ENCODE data around the gene TCF25.
A peak's percentile ranks its signal among the peaks of the same experiment; 100 is the strongest.
"Not testable (repeated sequence)": the region's sequence is repeated elsewhere in the genome, so short reads cannot be mapped to it uniquely, and the experiment has no call there.

The TCF25 gene

DNA sequence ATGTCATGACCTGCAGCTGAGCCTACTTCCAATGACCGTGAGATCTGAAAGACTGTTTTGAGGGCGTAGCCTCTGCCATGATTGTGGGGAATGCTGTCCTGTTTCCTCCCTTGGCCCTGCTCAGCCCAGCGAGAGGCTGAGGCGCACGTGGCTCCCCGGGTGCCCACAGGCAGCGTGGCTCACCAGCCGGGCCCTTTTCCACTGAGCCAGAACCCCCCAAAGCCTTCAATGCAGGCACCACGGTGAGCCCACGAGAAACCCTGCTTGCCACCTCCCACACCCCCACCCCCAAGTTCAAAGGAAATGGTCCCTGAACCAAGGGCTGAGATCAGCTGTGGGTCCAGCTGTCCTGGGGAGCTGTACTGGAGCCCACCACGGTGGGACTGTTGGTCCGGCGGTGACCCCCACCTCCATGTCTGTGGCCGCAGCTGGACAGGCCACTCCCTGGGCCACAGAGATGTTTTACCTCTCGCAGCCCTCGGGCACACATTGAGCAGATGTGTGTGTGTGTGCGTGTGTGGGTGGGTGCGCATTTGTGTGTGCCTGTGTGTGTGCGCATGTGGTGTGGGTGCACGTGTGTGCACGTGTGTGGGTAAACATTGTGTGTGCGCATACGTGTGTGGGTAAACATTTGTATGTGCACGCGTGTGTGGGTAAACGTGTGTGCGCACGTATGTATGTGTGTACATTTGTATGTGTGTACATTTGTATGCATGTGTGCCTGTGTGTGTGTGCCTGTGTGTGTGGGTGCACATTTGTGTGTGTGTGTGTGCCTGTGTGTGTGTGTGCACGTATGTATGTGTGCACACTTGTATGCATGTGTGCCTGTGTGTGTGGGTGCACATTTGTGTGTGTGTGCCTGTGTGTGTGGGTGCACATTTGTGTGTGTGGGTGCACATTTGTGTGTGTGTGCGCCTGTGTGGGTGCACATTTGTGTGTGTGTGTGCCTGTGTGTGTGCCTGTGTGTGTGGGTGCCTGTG lies 40.3 kb downstream of the TCF25 start:
- TF ChIP-seq, protein P1, sequence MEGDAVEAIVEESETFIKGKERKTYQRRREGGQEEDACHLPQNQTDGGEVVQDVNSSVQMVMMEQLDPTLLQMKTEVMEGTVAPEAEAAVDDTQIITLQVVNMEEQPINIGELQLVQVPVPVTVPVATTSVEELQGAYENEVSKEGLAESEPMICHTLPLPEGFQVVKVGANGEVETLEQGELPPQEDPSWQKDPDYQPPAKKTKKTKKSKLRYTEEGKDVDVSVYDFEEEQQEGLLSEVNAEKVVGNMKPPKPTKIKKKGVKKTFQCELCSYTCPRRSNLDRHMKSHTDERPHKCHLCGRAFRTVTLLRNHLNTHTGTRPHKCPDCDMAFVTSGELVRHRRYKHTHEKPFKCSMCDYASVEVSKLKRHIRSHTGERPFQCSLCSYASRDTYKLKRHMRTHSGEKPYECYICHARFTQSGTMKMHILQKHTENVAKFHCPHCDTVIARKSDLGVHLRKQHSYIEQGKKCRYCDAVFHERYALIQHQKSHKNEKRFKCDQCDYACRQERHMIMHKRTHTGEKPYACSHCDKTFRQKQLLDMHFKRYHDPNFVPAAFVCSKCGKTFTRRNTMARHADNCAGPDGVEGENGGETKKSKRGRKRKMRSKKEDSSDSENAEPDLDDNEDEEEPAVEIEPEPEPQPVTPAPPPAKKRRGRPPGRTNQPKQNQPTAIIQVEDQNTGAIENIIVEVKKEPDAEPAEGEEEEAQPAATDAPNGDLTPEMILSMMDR (IDR thresholded peaks at IDR 0.05) = no peak
- no peak overlapping the region for H3K4me3 ChIP-seq
- no peak for DNase-seq (ENCODE audit: low spot score)

DNA sequence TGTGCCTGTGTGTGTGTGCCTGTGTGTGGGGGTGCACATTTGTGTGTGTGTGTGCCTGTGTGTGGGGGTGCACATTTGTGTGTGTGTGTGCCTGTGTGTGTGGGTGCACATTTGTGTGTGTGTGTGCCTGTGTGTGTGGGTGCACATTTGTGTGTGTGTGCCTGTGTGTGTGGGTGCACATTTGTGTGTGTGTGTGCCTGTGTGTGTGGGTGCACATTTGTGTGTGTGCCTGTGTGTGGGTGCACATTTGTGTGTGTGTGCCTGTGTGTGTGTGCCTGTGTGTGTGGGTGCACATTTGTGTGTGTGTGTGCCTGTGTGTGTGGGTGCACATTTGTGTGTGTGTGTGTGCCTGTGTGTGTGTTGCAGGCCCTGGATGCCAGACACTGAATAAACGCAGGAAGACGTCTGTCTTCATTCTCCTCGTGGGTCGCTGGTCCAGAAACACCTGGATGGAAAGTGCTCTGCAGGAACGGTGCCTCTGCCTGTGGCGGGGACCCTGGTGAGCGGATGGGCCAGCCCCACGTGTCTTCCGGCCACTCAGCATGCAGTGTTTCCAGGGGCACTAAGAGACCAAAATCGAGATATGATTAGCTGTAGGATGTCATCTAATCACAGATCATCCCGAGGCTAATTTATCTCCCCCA lies 41.4 kb downstream of the TCF25 start:
- H3K4me3 ChIP-seq; DNase-seq (ENCODE audit: low spot score); H3K27ac ChIP-seq: not testable (repeated sequence)

More for the DNA sequence above, 40.3 kb downstream of the TCF25 start:
- H3K27ac ChIP-seq = no peak overlapping the region

DNA sequence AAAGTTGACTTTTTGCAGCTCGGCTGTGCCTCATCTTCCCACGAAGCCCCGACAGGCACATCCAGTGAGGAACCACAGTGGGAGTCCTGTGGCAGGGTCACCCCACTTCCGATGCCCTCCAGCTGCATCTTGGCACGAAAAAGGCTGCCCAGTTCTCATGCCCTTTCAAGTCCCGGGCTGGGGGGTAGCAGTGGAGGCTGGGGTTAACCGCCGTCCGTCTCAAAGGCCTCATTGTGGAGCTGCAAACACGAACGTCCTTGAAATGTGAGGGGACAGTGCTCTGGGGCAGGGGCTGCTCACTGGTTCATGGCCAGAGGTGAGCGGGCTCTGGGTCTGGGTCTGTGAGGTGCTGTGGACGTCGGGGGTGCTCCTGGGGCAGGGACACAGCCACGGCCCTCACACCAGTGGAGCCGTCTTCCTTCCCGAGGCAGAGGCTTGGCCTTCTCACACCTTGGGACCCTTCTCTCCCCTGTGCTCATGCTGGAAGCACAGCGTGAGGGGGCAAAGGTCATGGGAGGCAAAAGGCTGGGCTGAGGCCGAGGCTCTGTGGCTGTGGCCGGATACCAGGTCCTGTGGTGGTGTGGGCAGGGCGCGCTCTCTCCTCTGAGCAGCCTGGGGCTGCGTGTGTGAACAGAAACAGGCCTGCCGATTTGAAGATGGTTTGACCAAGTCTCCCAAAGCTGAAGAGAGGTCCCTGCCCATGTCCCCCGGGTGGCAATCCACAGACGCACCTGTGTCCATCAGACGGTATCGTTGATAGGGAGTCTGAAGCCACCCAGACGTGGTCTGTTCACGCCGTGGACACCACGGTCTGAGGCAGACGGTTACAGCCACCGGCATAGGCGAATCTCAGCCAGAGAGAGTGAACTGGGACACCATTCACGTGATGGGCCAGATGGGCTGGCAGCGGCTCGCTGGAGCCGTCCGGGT lies 42.2 kb downstream of the TCF25 start:
- Histone ChIP-seq H3K4me3 (no peak overlapping the region), H3K27ac (no peak overlapping the region)
- no peak for DNase-seq (ENCODE audit: low spot score)
- TF ChIP-seq, protein P1 (IDR thresholded peaks at IDR 0.05) = no peak

DNA sequence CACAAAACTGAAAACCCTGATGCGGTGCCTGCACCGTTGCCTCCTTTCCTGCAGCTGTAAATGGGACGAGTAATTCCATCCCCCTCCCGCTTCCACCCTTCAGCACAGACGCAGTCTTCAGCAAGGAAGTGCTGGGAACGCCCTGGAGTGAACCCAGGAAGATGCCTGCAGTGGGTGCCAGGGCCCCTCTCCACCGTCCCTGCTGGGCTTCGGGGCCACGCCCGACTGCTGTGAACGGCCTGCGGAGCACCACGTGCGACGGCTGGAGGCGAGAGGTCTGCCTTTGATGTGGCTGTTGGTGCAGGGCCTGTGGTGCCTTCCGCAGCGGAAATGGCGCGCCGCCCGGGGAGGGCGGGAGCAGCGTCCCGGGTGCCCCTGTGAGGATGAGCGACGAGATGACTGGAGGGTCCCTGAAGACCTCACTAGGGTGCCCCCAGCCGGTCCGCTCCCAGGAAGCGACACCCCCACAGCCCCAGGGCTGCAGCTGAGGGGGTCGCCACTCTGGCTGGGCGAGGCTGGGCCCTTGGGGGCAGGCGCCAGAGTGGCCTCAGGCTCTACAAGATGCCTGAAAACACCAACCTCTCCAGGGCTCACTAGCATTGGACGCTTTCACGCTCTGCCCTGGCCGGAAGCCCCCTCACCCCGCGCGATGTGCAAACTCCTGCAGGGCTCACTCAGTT lies 44.5 kb downstream of the TCF25 start:
- H3K4me3 ChIP-seq = peak overlapping the region; percentile 69
- H3K27ac ChIP-seq = peak overlapping the region; percentile 3 to 74
- TF ChIP-seq, protein P1 (IDR thresholded peaks at IDR 0.05) = no peak
- peak; percentile 84 for DNase-seq (ENCODE audit: low spot score)

DNA sequence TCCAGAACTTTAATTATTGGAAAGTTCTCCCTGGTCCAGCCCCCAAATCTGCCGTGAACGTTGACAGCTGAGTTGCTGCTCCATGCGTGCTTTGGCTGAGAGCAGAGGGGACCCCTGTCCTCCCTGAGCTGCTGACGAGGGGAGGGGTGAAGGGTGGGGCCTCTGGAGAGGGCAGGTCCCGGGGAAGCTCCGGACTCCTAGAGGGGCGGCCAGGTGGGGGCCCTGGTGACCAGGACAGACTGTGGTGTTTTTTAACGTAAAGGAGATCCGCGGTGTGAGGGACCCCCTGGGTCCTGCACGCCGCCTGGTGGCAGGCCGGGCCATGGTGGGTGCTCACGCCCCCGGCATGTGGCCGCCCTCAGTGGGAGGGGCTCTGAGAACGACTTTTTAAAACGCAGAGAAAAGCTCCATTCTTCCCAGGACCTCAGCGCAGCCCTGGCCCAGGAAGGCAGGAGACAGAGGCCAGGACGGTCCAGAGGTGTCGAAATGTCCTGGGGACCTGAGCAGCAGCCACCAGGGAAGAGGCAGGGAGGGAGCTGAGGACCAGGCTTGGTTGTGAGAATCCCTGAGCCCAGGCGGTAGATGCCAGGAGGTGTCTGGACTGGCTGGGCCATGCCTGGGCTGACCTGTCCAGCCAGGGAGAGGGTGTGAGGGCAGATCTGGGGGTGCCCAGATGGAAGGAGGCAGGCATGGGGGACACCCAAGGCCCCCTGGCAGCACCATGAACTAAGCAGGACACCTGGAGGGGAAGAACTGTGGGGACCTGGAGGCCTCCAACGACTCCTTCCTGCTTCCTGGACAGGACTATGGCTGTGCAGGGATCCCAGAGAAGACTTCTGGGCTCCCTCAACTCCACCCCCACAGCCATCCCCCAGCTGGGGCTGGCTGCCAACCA lies 45.3 kb downstream of the TCF25 start, which contains the start of gene MC1R:
Gene MC1R, plus strand, starts transcription at position 410 of the 895 bp plus-strand sequence. Its CDS starts 397 bp downstream, at position 807.
- TF ChIP-seq, protein P1 (IDR thresholded peaks at IDR 0.05) = no peak
- DNase-seq (ENCODE audit: low spot score) = no peak
- H3K27ac ChIP-seq = peak within 1 kb of the TSS; percentile 3 to 74
- peak within 1 kb of the TSS; percentile 69 for H3K4me3 ChIP-seq

DNA sequence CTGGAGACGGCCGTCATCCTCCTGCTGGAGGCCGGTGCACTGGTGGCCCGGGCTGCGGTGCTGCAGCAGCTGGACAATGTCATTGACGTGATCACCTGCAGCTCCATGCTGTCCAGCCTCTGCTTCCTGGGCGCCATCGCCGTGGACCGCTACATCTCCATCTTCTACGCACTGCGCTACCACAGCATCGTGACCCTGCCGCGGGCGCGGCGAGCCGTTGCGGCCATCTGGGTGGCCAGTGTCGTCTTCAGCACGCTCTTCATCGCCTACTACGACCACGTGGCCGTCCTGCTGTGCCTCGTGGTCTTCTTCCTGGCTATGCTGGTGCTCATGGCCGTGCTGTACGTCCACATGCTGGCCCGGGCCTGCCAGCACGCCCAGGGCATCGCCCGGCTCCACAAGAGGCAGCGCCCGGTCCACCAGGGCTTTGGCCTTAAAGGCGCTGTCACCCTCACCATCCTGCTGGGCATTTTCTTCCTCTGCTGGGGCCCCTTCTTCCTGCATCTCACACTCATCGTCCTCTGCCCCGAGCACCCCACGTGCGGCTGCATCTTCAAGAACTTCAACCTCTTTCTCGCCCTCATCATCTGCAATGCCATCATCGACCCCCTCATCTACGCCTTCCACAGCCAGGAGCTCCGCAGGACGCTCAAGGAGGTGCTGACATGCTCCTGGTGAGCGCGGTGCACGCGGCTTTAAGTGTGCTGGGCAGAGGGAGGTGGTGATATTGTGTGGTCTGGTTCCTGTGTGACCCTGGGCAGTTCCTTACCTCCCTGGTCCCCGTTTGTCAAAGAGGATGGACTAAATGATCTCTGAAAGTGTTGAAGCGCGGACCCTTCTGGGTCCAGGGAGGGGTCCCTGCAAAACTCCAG lies 46.4 kb downstream of the TCF25 start:
- no peak for DNase-seq (ENCODE audit: low spot score)
- Histone ChIP-seq H3K4me3 (no peak overlapping the region), H3K27ac (no peak overlapping the region)
- TF ChIP-seq, protein P1 (IDR thresholded peaks at IDR 0.05) = no peak

All from coronary artery (tissue), 2 donors.